Stimulated activated CD4-positive, alpha-beta T cell treated with anti-CD3 and anti-CD28 coated beads, TNF-alpha, amount 100 ng/mL, for 24 hours (primary cell): ENCODE data around the gene RIOK1.

Experiments
- DNase-seq, 3 experiments: peaks; one replicate each; pipeline ENCODE4 v3.0.0-alpha.2; 2020; ENCODE audit warnings: low read depth in 3 of 3

Gene RIOK1

GRCh38 chr6:7409740-7410139, 20.1 kb downstream of the RIOK1 start:
- no peak for DNase-seq

- DNase-seq, result no peak
These were observed 21.2 kb downstream of the RIOK1 start for GRCh38 chr6:7410851-7411250.

- DNase-seq, result no peak
These were observed 21.7 kb downstream of the RIOK1 start for GRCh38 chr6:7411328-7411727.

- DNase-seq, result no peak
These were observed 23.7 kb downstream of the RIOK1 start for GRCh38 chr6:7413151-7413823.

- no peak for DNase-seq
These were observed 25.2 kb downstream of the RIOK1 start for GRCh38 chr6:7414811-7415210.

GRCh38 chr6:7417684-7418083, 28.1 kb downstream of the RIOK1 start:
- no peak for DNase-seq

- no peak for DNase-seq
These were observed 28.8 kb downstream of the RIOK1 start for GRCh38 chr6:7418238-7418905.

- DNase-seq, result no peak
These were observed 29.5 kb downstream of the RIOK1 start for GRCh38 chr6:7419065-7419464.

GRCh38 chr6:7421066-7421465, 31.5 kb downstream of the RIOK1 start:
- DNase-seq, result no peak

- no peak for DNase-seq
These were observed 34.5 kb downstream of the RIOK1 start for GRCh38 chr6:7424058-7424457.

GRCh38 chr6:7424967-7425807, 35.6 kb downstream of the RIOK1 start:
- no peak for DNase-seq

- DNase-seq, result no peak
These were observed 36.2 kb downstream of the RIOK1 start for GRCh38 chr6:7425808-7426190.

- DNase-seq, result no peak
These were observed 37.0 kb downstream of the RIOK1 start for GRCh38 chr6:7426447-7427169.

- DNase-seq, result no peak
These were observed 41.7 kb downstream of the RIOK1 start for GRCh38 chr6:7431313-7431673.

GRCh38 chr6:7431674-7432390, 42.2 kb downstream of the RIOK1 start:
- DNase-seq, result no peak

GRCh38 chr6:7432391-7433120, 42.9 kb downstream of the RIOK1 start:
- DNase-seq, result no peak

GRCh38 chr6:7433121-7433617, 43.6 kb downstream of the RIOK1 start:
- no peak for DNase-seq

- no peak for DNase-seq
These were observed 45.1 kb downstream of the RIOK1 start for GRCh38 chr6:7434672-7435071.

GRCh38 chr6:7438011-7438410, 48.4 kb downstream of the RIOK1 start:
- no peak for DNase-seq

- no peak for DNase-seq
These were observed 49.6 kb downstream of the RIOK1 start for GRCh38 chr6:7439228-7439627.

- DNase-seq, result no peak
These were observed 50.9 kb downstream of the RIOK1 start for GRCh38 chr6:7440476-7440875.
